B cell (primary cell): ENCODE data around the gene LURAP1L. TPM values are rescaled to one million over a fixed set of nuclear protein-coding genes. Genes with fewer than 3 reads are reported as not detected.

Experiments
- ATAC-seq: fragments of 200-7000 bp; cut with Tn5 transposase; one replicate; pipeline ENCODE4 v1.10.0; 2021; ENCODE audit warnings: low read depth, mild to moderate bottlenecking, moderate number of reproducible peaks, moderate library complexity
- CTCF ChIA-PET: fragments of 350-600 bp; sonication (Branson Sonifier 250); formaldehyde crosslinking; loops from one replicate; lab custom pipeline; 2021; ENCODE audit warnings: antibody characterized with exemption, inconsistent platforms; lab: Charles Lee
- POLR2A ChIA-PET: fragments of 350-600 bp; sonication (Branson Sonifier 250); formaldehyde crosslinking; loops from one replicate; lab custom pipeline; 2021; ENCODE audit warnings: antibody characterized with exemption; lab: Charles Lee
- DNase-seq: peaks from one replicate; pipeline ENCODE4 v3.0.0; 2013
- H2AFZ ChIP-seq: 2 replicates; pipeline ENCODE4 v1.6.1; 2012; ENCODE audit warnings: mild to moderate bottlenecking, low read depth, low read length; ENCODE audit not compliant: insufficient read depth, poor library complexity, severe bottlenecking
- H3K27ac ChIP-seq, 2 donors: 1 replicate in 1 of 2; 2 replicates in 1 of 2; pipeline ENCODE4 v1.5.1; 2012 to 2013; ENCODE audit warnings: low read length in 2 of 2, mild to moderate bottlenecking in 2 of 2, moderate library complexity in 1 of 2
- H3K27me3 ChIP-seq, 4 experiments: fragments of 200-600 bp in 1 of 4; sonication (generic) in 1 of 4; replicated peaks in 1 of 4; 1 replicate in 2 of 4; 2 replicates in 2 of 4; pipeline versions ENCODE4 v1.6.1 to v1.7.0; 2013 to 2016; ENCODE audit warnings: low read length in 3 of 4, mild to moderate bottlenecking in 2 of 4, mixed read lengths in 1 of 4, moderate library complexity in 1 of 4; ENCODE audit not compliant: insufficient read depth in 4 of 4, control insufficient read depth in 3 of 4; ENCODE audit errors: control extremely low read depth in 1 of 4
- H3K36me3 ChIP-seq, 2 experiments: replicated peaks in 1 of 2; 1 replicate in 1 of 2; 2 replicates in 1 of 2; pipeline versions ENCODE4 v1.6.1 to v1.7.1; 2013; ENCODE audit warnings: low read length in 1 of 2; ENCODE audit not compliant: insufficient read depth in 2 of 2, control insufficient read depth in 1 of 2; ENCODE audit errors: control extremely low read depth in 1 of 2, extremely low read depth in 1 of 2
- H3K4me1 ChIP-seq, 2 donors: fragments of 200-600 bp in 1 of 2; sonication (generic) in 1 of 2; 1 replicate in 1 of 2; 2 replicates in 1 of 2; pipeline versions ENCODE4 v1.5.1 to v1.6.1; 2013 to 2017; ENCODE audit warnings: low read length in 2 of 2; ENCODE audit not compliant: control insufficient read depth in 2 of 2, insufficient read depth in 2 of 2
- H3K4me2 ChIP-seq: replicated peaks from 2 replicates; pipeline ENCODE3; 2012; ENCODE audit warnings: mild to moderate bottlenecking, low read depth, low read length; ENCODE audit not compliant: poor library complexity, severe bottlenecking
- H3K4me3 ChIP-seq, 5 experiments: fragments of 200-600 bp in 1 of 5; sonication (generic) in 1 of 5; 1 replicate in 3 of 5; 2 replicates in 2 of 5; pipeline versions ENCODE4 v1.5.1 to v1.7.0; 2011 to 2016; ENCODE audit warnings: low read length in 4 of 5, mild to moderate bottlenecking in 4 of 5, low read depth in 2 of 5, control low read depth in 1 of 5, moderate library complexity in 1 of 5; ENCODE audit not compliant: insufficient read depth in 1 of 5; ENCODE audit errors: control extremely low read depth in 1 of 5, extremely low read depth in 1 of 5
- H3K79me2 ChIP-seq: fragments of 200-600 bp; sonication (generic); one replicate; pipeline ENCODE4 v1.6.0; 2016; ENCODE audit warnings: low read length; ENCODE audit not compliant: control insufficient read depth, insufficient read depth
- H3K9ac ChIP-seq: fragments of 200-600 bp; sonication (generic); 2 replicates; pipeline ENCODE4 v1.6.1; 2017; ENCODE audit warnings: mild to moderate bottlenecking, low read length, moderate library complexity
- H3K9me3 ChIP-seq, 3 donors: one replicate each; pipeline versions ENCODE4 v1.6.1 to v1.7.1; 2013; ENCODE audit warnings: low read length in 2 of 3; ENCODE audit not compliant: control insufficient read depth in 2 of 3, insufficient read depth in 1 of 3; ENCODE audit errors: control extremely low read depth in 1 of 3
- H4K20me1 ChIP-seq: 2 replicates; pipeline ENCODE4 v1.6.0; 2012; ENCODE audit warnings: mild to moderate bottlenecking, low read length; ENCODE audit not compliant: insufficient read depth, control insufficient read depth, poor library complexity, severe bottlenecking
- H3K27ac Mint-ChIP-seq: one replicate; pipeline ENCODE4 v1.8.0; 2021; ENCODE audit warnings: mixed read lengths
- H3K27me3 Mint-ChIP-seq: one replicate; pipeline ENCODE4 v1.8.0; 2021; ENCODE audit warnings: mixed read lengths
- H3K4me1 Mint-ChIP-seq: one replicate; pipeline ENCODE4 v1.8.0; 2021; ENCODE audit warnings: mixed read lengths
- H3K4me3 Mint-ChIP-seq: one replicate; pipeline ENCODE4 v1.8.0; 2021; ENCODE audit warnings: mixed read lengths
- H3K9me3 Mint-ChIP-seq: one replicate; pipeline ENCODE4 v1.8.0; 2022; ENCODE audit warnings: mixed read lengths; ENCODE audit not compliant: insufficient read depth
- EZH2 ChIP-seq: IDR thresholded peaks from 2 replicates; pipeline ENCODE4 v1.6.1; 2012; ENCODE audit warnings: borderline replicate concordance, low read depth, mild to moderate bottlenecking, moderate library complexity, low read length; ENCODE audit not compliant: insufficient read depth, poor library complexity, severe bottlenecking
- WGBS: methylation state at CpG from one replicate; pipeline ENCODE4 v1.1.5; 2013; ENCODE audit warnings: missing lambda C conversion rate; ENCODE audit not compliant: insufficient coverage; 5-methylcytosine and 5-hydroxymethylcytosine counted together
- intact Hi-C: fragments of 100-400 bp; cut with micrococcal nuclease; formaldehyde crosslinking; loops from one replicate; pipeline ENCODE4 v1.10.0; 2022
- polyA plus RNA-seq: library from polyadenylated mRNA; depleted of rRNA; stranded (reverse); fragments of >200 nt; gene quantifications from 2 replicates; pipeline ENCODE4 v1.2.3, GENCODE V29; 2012
- total RNA-seq, 2 donors: library from RNA; stranded (reverse); fragments of 120-200 nt in 1 of 2; gene quantifications; 1 replicate in 1 of 2; 2 replicates in 1 of 2; pipeline versions ENCODE4 v1.2.3 to v1.2.4, GENCODE V29; 2013 to 2022
- TF ChIP-seq, protein P1 (sequence below): fragments of 200-600 bp; IDR thresholded peaks from one replicate; pipeline ENCODE4 v1.8.0; 2022; ENCODE audit warnings: antibody characterized with exemption, mild to moderate bottlenecking

LURAP1L gene
- total and polyA plus RNA-seq, 2 donors (not counting 1 experiment from before 2014, with no cell fraction given), result not detected

DNA sequence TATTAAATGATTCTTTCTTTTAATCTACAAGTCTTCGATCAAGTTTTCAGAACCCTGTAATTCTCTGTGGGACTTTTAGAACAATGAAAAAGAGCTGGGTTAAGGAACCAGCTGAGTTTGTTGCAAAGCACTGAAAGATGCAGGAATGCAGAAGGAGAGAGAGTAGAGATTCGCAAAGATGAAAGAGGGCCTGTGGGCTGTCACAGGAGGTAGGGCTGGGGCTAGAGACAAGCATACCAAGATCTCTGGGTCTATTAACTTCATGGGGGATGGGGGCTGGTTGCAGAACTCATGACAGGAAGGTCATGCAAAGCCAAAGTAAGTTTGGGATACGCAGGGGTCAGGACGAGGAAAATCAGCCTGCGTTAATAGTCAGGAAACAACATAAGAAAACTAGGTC is 81.8 kb downstream of the LURAP1L start:
- Histone ChIP-seq H3K79me2 (no peaks in the 10 kb centered on the region), H3K4me3 (no peak overlapping the region), H4K20me1 (no peaks in the 10 kb centered on the region), H3K9me3 (peaks cover 0 to 4% (median 0%) of the 10 kb centered on the region in 3 donors), H3K4me1 (no peaks in the 10 kb centered on the region), H3K27me3 (no peaks in the 10 kb centered on the region), H3K36me3 (no peaks in the 10 kb centered on the region), H3K4me2 (no peak overlapping the region), H3K9ac (no peak overlapping the region), H2AFZ (no peak overlapping the region), H3K27ac (no peak overlapping the region)
- ChIA-PET POLR2A (no interaction called here), CTCF (no interaction called here)
- WGBS, result 35% methylated on average over 1 of the region's 5 CpGs
- Mint-ChIP-seq H3K4me1 (no peaks in the 10 kb centered on the region), H3K27ac (no peak overlapping the region), H3K4me3 (no peak overlapping the region), H3K27me3 (no peaks in the 10 kb centered on the region), H3K9me3 (peaks cover 2% of the 10 kb centered on the region)
- DNase-seq (no peak), ATAC-seq (no peak)
- intact Hi-C loops, result no loop called here
- no peak for TF ChIP-seq EZH2
- TF ChIP-seq, protein P1, sequence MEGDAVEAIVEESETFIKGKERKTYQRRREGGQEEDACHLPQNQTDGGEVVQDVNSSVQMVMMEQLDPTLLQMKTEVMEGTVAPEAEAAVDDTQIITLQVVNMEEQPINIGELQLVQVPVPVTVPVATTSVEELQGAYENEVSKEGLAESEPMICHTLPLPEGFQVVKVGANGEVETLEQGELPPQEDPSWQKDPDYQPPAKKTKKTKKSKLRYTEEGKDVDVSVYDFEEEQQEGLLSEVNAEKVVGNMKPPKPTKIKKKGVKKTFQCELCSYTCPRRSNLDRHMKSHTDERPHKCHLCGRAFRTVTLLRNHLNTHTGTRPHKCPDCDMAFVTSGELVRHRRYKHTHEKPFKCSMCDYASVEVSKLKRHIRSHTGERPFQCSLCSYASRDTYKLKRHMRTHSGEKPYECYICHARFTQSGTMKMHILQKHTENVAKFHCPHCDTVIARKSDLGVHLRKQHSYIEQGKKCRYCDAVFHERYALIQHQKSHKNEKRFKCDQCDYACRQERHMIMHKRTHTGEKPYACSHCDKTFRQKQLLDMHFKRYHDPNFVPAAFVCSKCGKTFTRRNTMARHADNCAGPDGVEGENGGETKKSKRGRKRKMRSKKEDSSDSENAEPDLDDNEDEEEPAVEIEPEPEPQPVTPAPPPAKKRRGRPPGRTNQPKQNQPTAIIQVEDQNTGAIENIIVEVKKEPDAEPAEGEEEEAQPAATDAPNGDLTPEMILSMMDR, result no peak

DNA sequence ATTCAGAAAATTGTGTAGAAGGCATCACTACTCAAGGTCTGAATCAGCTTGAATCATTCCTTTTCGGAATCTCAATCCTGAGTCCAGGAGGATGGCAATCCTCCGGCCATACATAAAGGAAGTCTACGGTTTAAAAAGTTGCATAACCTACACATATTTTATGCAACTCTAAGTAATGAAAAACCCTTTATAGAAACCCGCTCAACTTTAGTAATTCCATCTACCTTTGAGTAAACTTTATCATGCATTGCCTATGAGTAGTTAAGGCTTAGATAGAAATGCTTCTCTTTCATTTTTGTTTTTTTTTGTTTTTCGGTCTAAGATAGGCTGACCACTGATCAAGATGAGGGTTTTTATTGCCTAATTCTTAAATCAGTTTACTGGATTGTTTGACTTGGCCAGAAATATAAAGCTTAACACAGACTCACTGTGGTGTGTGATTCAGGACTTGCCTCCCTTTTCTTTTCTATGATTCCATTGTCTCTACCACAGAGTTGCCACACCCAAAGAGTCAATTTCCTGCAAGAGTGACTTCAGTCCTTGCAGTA is 85.0 kb downstream of the LURAP1L start:
- intact Hi-C loops, result no loop called here
- H3K4me1 ChIP-seq, result no peaks in the 10 kb centered on the region
- no peak overlapping the region for H3K4me3 ChIP-seq
- H3K4me2 ChIP-seq, result no peak overlapping the region
- ATAC-seq, result no peak
- Mint-ChIP-seq H3K9me3 (peaks cover 2% of the 10 kb centered on the region), H3K27me3 (no peaks in the 10 kb centered on the region), H3K27ac (no peak overlapping the region), H3K4me1 (no peaks in the 10 kb centered on the region), H3K4me3 (no peak overlapping the region)
- WGBS, result no CpG with 5 or more reads among the region's 5 CpGs
- H3K27me3 ChIP-seq, result no peaks in the 10 kb centered on the region
- no peak overlapping the region for H3K27ac ChIP-seq
- peaks cover 0 to 4% (median 0%) of the 10 kb centered on the region in 3 donors for H3K9me3 ChIP-seq
- no peak overlapping the region for H2AFZ ChIP-seq
- no peak for TF ChIP-seq EZH2
- TF ChIP-seq, protein P1, result no peak
- ChIA-PET CTCF (no interaction called here), POLR2A (no interaction called here)
- no peaks in the 10 kb centered on the region for H3K36me3 ChIP-seq
- no peaks in the 10 kb centered on the region for H4K20me1 ChIP-seq
- H3K79me2 ChIP-seq, result no peaks in the 10 kb centered on the region
- no peak overlapping the region for H3K9ac ChIP-seq
- no peak for DNase-seq
